Hematopoietic multipotent progenitor cell treated with erythropoietin and hydrocortisone succinate and interleukin-3 and kit ligand, for 4 days (in vitro differentiated cells): ENCODE data around the gene PDE4B.

Source experiments
- DNase-seq: peaks from one replicate; pipeline ENCODE4 v3.0.0-alpha.2; 2015

The PDE4B gene

DNA sequence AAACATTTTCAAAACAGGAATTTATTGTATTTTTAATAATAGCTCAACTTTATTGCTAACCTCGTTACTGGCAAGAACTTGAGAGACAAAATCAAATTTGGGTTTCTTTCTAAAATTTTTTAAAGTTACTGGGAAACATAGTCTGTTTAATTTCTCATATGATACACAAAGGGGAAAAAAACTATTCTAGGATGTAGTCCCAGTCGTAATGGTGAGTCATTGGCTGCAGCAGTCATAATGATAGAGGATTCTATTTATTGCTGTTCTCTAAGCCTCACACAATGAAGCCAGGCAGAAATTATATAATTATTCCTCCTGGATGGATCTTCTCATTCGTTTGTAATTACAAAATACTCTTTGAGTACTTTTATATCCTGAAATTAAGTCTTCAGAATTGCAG, 414.8 kb downstream of the PDE4B start:
- no peak for DNase-seq

GRCh38 chr1:66208632-66209031, 415.9 kb downstream of the PDE4B start:
- DNase-seq = no peak

DNA sequence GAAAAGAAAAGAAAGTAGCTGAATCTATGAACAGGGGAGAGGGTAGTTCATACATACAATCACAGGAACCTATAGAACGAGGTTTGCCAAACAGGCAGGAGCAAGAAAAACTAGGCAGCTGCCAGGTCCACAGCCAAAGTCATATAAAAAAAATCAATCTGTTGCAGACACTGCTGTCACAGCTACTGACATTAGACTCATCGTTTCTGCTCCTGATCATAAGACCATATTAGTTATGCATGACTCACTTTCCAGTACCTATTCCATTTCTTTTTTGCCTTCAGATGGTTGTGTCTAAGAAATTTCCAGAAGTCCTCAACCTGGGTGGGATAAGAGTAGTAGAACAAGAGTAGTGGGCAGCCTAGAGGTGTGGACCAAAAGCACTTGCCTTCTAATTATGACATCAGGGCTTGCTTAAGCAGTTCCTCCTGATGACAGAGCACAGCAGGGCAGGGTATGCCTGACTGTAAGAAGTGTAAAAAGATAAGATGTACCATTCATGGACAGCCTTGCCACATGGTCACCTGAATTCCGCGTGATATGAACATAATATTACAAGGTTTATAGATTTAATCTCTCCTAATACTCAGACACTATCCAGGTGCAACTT, 418.0 kb downstream of the PDE4B start:
- no peak for DNase-seq

- DNase-seq = no peak
Measured at GRCh38 chr1:66211521-66211920, 418.8 kb downstream of the PDE4B start.

- DNase-seq = no peak
Measured at GRCh38 chr1:66213491-66213890, 420.8 kb downstream of the PDE4B start.

GRCh38 chr1:66214901-66215300, 422.2 kb downstream of the PDE4B start:
- no peak for DNase-seq

DNA sequence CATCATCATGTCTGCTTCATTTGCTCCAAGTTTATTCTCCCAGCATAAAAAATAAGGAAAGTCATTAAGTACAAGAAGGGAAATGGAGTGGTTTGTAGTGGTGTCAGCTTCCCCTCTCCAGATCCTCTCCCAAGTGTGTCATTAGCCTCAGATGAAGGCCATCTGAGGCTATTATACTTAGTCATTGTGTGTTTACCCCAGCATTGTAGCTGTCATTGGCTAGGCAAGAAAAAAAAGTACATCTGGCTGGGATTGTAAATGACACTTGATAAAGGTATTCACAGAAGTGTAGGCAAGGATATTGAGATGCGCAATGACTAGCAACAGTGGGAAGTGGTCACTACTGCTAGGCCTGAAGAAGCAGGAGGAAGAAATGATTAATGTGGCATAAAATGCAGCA, 424.3 kb downstream of the PDE4B start:
- DNase-seq = no peak

- DNase-seq = no peak
Measured at GRCh38 chr1:66217561-66217960, 424.9 kb downstream of the PDE4B start.

- DNase-seq = no peak
Measured at GRCh38 chr1:66220477-66220876, 427.8 kb downstream of the PDE4B start.

DNA sequence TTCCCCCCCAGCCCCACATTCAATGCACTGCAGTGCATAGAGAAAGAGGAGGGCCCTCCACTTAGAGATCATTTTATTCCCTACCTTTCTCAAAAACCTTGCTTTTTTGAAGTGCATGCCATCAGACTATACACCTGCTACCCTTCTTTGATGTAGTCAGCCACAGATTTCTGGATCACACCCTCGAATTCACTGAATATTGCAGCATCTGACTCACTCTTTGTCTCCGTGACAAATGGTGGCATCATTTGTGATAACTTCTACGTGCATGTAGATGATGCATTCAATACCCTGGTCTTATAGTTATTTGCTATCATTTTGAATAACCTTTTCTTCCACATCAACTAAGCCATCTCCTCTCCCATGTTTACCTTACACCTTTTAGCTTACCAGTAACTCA, 431.0 kb downstream of the PDE4B start:
- no peak for DNase-seq

DNA sequence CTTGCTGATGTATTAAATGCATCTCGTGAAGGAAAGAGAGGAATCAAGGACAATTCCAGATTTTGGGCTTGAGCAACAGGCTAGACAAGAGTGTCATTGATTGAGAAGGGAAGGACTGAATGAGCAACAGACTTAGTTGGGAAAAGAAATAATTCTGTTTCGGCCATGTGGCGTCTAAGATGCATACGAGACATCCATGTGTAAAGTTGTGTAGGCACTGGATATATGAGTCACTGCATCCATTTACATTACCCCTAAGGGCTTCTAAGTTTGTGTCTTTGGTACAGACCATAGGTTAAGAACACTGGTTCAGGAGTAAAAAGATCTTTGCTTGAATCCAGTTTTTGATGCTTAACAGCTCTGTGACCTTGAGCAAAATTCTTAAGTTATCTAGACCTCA, 434.3 kb downstream of the PDE4B start:
- no peak for DNase-seq

DNA sequence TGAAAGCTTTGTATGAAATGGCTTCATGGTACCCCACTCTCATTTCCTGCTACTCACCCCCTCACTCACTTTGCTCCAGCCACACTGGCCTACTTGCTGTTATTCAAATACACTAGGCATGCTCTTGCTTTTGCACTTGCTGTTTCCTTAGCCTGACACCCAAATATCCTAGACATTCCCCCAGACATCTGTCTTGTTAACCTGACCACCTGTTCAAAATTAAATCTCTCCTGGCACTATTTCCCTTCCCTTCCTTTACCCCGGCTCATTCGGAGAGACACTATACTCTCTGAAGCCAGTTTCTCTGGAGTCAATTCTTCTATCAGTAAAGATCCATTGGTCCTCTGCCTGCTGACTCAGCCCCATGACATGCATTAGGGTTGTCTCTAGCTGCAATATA, 435.3 kb downstream of the PDE4B start:
- DNase-seq = no peak

DNA sequence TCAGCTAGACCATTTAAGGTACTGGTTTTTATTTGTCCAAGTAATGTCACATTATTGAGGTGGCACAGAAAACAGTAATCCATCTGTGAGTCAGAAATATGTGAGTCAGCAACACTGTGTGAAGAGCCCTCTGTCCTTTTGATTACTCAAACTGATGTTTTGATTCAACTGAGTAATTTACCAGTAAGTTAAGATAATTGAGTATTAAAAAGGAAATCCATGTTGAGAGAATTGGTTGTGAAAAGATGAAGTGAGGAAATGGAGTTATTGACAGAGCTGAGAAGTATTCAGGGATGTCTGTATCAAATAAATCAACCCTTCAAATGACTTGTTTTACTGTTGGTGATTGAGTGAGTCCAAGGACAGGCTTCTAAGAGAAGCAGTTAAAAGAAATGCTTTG, 438.5 kb downstream of the PDE4B start:
- DNase-seq = no peak

DNA sequence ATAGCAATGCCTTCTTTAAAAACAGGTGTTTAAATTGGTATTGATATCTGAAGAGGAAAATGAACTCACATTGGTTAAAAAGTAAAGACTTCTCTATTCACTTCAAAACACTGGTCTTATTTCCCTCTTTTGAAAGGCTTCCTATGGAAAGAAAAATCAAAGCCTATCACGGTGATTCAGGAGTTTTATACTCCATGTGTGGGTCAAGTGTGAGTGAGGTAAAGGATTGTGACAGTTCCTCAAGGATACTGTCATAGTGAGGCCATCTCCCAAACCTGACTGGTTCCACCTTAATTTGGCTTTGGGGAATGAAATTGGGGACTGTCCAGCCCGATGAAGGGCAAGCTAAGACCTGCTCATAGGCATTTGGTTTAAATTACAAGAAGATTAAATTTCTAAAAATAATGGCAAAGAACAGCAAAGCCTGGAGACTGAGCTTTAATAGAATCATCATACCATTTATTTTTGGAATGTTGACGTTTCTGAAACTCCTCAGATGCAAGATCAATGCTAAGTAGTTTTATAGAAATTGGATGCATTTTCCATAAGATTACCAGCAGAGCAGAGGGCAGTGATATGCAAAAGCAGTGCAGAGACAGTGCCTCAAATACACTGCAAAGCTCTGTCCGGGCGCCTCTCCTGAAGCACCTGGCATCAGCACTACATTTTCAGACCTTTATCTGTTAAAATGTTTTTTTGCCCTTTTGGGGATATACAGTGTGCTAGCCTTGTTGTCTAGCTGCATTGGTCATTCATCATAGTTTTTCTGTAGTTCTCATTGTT, 439.2 kb downstream of the PDE4B start:
- DNase-seq = no peak

- DNase-seq = no peak
Measured at GRCh38 chr1:66237042-66237441, 444.3 kb downstream of the PDE4B start.

DNA sequence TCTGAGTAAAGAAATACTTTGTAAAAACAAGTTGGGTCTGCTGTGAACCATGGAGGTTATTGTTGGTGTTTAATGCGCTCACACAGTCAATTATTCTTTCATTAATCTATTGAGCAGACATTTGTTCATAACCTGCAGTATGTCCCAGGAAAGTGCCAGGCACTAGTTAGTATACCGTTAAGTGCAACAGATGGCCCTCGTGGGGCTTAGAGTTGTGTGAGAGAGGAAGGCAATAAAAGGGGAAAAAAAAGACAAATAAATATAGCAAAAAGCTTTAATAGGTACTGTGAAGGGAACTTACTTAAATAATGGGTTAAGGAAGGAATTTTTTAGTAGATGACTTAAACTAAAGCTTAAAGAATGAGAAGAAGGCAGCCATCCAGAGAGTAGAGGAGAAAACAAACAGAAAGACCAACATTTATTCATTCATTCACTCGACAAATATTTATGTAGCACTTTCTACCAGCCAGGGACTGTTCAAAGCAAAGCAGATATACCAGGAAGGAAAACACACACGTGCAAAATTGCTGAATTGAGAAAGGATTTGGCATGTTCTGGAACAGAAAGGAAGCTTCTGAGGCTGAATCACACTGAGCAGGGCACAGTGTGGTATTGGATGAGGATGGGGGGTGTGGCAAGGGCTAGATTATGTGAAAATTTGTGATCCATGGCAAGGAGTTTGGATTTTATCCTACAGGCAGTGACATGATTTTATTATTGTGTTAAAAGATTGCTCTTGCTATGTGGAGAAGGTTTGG, 445.2 kb downstream of the PDE4B start:
- DNase-seq = no peak

DNA sequence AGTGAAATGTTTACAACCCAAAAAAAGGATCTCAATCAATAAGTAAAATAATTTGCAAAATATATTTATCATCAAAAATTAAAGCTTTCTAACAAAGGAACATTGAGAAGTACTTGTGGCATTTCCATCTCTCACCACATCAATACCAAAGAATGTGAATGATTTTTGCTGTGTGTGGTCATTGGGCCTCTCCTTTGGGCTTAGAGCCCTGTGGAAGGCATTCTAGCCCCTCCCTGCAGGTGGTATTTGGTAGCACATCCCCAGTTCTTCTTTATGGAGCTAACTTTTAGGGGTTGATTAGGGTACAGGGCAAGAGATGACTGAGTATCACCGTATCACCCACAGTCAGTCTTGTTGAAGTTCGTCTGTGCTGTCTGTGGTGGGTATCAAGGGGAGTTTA, 447.1 kb downstream of the PDE4B start:
- peak; percentile 20 for DNase-seq

DNA sequence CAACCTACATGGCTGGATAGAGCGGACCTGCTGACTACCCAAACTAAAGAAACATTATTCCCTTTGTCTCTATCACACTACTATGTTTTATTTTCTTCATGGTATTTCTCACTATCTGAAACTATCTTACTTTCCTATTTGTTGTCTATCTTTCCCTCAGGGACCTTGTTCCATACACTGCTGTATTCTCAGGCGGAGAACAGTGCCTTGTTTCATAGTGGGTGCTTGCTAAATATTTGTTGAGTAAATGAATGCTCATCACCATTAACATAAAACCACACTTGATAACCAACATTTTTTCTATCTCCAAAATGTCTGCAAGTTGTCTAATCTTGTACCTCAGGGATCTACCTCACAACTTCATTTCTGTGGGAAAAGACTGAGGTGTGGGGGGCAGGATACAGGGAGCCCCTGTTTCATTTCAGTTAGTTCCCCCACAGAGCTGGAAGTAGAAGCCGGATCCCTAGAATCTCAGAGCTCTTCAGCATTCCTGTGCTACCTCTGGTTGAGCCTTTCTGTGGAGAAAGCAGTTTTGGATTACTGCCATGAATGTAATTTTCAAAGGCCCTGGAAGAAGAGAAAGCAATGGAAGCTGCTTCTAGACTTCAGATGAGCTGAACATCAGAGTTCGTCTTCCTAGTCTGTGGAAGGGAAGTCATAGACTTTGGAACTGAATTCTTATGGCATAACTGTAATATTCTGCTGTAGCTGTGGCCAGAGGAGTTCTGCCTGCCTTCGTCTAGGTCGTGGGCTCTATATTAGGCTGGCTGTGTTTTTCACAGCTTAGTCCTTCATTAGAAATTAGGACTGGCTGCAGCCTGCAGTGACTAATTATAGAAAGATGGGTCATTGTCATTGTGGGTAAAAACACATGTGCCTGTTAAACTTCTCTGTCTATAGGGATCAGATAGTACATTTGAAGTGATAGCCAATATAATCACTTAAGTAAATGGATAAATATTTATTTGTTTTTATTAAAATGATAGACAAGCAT, 448.1 kb downstream of the PDE4B start:
- no peak for DNase-seq

- peak; percentile 88 for DNase-seq
Measured at GRCh38 chr1:66242646-66243547, 450.2 kb downstream of the PDE4B start.

DNA sequence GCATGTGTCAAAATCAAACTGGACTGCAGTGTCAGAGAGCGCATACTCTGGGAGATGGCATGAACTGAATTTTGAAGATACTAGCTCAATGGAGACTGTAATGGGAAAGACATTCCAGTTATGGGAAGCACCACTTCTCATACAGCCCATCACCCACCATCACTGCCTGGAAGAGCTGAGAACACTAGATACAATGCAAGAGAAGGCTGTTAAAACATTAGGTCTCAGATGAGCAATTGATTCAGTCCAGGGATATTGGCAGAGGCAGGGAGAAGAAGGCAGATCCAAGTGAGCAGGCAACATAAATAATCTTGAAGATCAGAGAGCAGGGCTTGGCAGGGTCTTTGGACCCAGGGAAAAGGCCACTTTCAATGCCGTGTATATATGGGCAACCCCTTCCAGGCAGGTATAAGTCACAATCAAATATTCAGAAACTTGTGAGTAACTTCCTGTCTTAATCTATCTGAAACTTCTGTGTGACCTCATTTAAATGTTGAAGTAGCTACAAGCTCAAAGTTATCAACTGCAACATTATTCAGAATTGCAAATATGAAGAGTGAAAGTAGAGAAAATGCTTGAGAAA, 450.9 kb downstream of the PDE4B start:
- peak; percentile 18 for DNase-seq

- no peak for DNase-seq
Measured at GRCh38 chr1:66244429-66244828, 451.7 kb downstream of the PDE4B start.
